HG03575 (cell line): Measurements from ENCODE around the gene MRPS2.

Source experiments
- ATAC-seq: cut with Tn5 transposase; IDR thresholded peaks from one replicate; pipeline ENCODE4 v1.9.1; 2021; ENCODE audit not compliant: unreplicated experiment, insufficient number of reproducible peaks, low FRiP score; ENCODE audit errors: extremely low read depth

The MRPS2 gene

GRCh38 chr9:135479469-135480052, 20.9 kb upstream of the MRPS2 start, which contains the start of gene PPP1R26:
Gene PPP1R26, plus strand, starts transcription at chr9:135479782. Its CDS starts 4,729 bp downstream, at chr9:135484511.
- no peak for ATAC-seq

- no peak for ATAC-seq
Observed at GRCh38 chr9:135480071-135480939, 20.2 kb upstream of the MRPS2 start.

GRCh38 chr9:135480940-135481310, 19.6 kb upstream of the MRPS2 start:
- ATAC-seq: no peak

- no peak for ATAC-seq
Observed at GRCh38 chr9:135482015-135482754, 18.3 kb upstream of the MRPS2 start.

- no peak for ATAC-seq
Observed at GRCh38 chr9:135484460-135485277, 15.8 kb upstream of the MRPS2 start.

- ATAC-seq: no peak
Observed at GRCh38 chr9:135485385-135485784, 15.1 kb upstream of the MRPS2 start.

GRCh38 chr9:135485832-135486231, 14.7 kb upstream of the MRPS2 start:
- ATAC-seq: no peak

- ATAC-seq: no peak
Observed at GRCh38 chr9:135486267-135487065, 14.0 kb upstream of the MRPS2 start.

GRCh38 chr9:135487281-135488012, 13.0 kb upstream of the MRPS2 start:
- no peak for ATAC-seq

GRCh38 chr9:135488013-135488330, 12.5 kb upstream of the MRPS2 start:
- no peak for ATAC-seq

- no peak for ATAC-seq
Observed at GRCh38 chr9:135488527-135488926, 12.0 kb upstream of the MRPS2 start.

GRCh38 chr9:135489188-135489906, 11.1 kb upstream of the MRPS2 start:
- no peak for ATAC-seq

GRCh38 chr9:135490166-135490870, 10.2 kb upstream of the MRPS2 start:
- ATAC-seq: no peak

GRCh38 chr9:135490980-135491464, 9.5 kb upstream of the MRPS2 start:
- ATAC-seq: no peak

GRCh38 chr9:135491764-135492163, 8.7 kb upstream of the MRPS2 start:
- no peak for ATAC-seq

- no peak for ATAC-seq
Observed at GRCh38 chr9:135492886-135493669, 7.4 kb upstream of the MRPS2 start.
